Measurements from ENCODE around the gene SLC41A2.

GRCh38 chr12:104944252-104944651, 13.8 kb downstream of the SLC41A2 start:
- TF ChIP-seq BHLHE40 (IDR thresholded peaks at IDR 0.05; ENCODE audit: borderline replicate concordance) (no peak), PKNOX1 (IDR thresholded peaks at IDR 0.05) (no peak), L3MBTL2 (conservative IDR thresholded peaks at IDR 0.05) (no peak), ZNF384 (IDR thresholded peaks at IDR 0.05) (no peak), SUZ12 (IDR thresholded peaks at IDR 0.05) (no peak)

Data from HEK293T (cell line).